ENCODE results near the gene GTF2A1. TPM values are rescaled to one million over a fixed set of nuclear protein-coding genes. Genes with fewer than 3 reads are reported as not detected.

GTF2A1 gene
- total RNA-seq, 1 experiment from 2014 or later: 49.0 TPM

- H3K27me3 Mint-ChIP-seq (ENCODE audit: low read depth): no peaks in the 10 kb centered on the region
- H3K27ac Mint-ChIP-seq: no peak overlapping the region; the same call in 1 of the 2 replicates
- H3K36me3 Mint-ChIP-seq: peaks cover 57% of the 10 kb centered on the region
- CTCF ChIA-PET: no interaction called here
- ATAC-seq: no peak
- H3K4me3 Mint-ChIP-seq: no peak overlapping the region
- H3K4me1 Mint-ChIP-seq: no peaks in the 10 kb centered on the region
- POLR2A ChIA-PET: no interaction called here
- DNase-seq (ENCODE audit: low spot score): no peak
- TF ChIP-seq ZNF425 (CRISPR knock-in tag; conservative IDR thresholded peaks at IDR 0.05): no peak
- no peak for TF ChIP-seq ESRRA (CRISPR knock-in tag; IDR thresholded peaks at IDR 0.05; ENCODE audit: borderline replicate concordance)
- TF ChIP-seq E2F5 (CRISPR knock-in tag; IDR thresholded peaks at IDR 0.05): no peak
- no peak for TF ChIP-seq NR1H2 (CRISPR knock-in tag; IDR thresholded peaks at IDR 0.05)
- no peak for TF ChIP-seq TP53 (CRISPR knock-in tag; IDR thresholded peaks at IDR 0.05)
- no peak for TF ChIP-seq ZNF121 (CRISPR knock-in tag; IDR thresholded peaks at IDR 0.05)
- no peak for TF ChIP-seq RORB (CRISPR knock-in tag; IDR thresholded peaks at IDR 0.05)
- TF ChIP-seq CREM (CRISPR knock-in tag; IDR thresholded peaks at IDR 0.05): no peak
- TF ChIP-seq E2F1 (CRISPR knock-in tag; IDR thresholded peaks at IDR 0.05): no peak
- TF ChIP-seq ZNF671 (CRISPR knock-in tag; IDR thresholded peaks at IDR 0.05): no peak
- no peak for TF ChIP-seq KAT7 (CRISPR knock-in tag; IDR thresholded peaks at IDR 0.05; ENCODE audit: borderline replicate concordance)
- TF ChIP-seq GRHL2 (CRISPR knock-in tag; IDR thresholded peaks at IDR 0.05; ENCODE audit: insufficient replicate concordance, severe bottlenecking): no peak
- TF ChIP-seq ZBTB21 (CRISPR knock-in tag; IDR thresholded peaks at IDR 0.05; ENCODE audit: borderline replicate concordance): no peak
- no peak for TF ChIP-seq HMGA2 (CRISPR knock-in tag; IDR thresholded peaks at IDR 0.05)
- no peaks in the 10 kb centered on the region for H3K9me3 Mint-ChIP-seq
These were observed 28.2 kb downstream of the GTF2A1 start for GRCh38 chr14:81192594-81192993.

GRCh38 chr14:81187832-81188522 is 32.8 kb downstream of the GTF2A1 start:
- Mint-ChIP-seq H3K9me3 (no peaks in the 10 kb centered on the region; the same call in 1 of the 2 replicates), H3K4me3 (no peak overlapping the region), H3K36me3 (peaks cover 45% of the 10 kb centered on the region), H3K27me3 (ENCODE audit: low read depth) (no peaks in the 10 kb centered on the region), H3K4me1 (no peaks in the 10 kb centered on the region), H3K27ac (no peak overlapping the region; the same call in 1 of the 2 replicates)
- CTCF ChIA-PET: interaction anchor here (1.7 kb wide), 1 partner anchor 24 kb away, joined by 5 read pairs; no protein-coding TSS in a partner anchor
- POLR2A ChIA-PET: no interaction called here
- DNase-seq (ENCODE audit: low spot score) (no peak), ATAC-seq (no peak)
- TF ChIP-seq ZBTB21 (CRISPR knock-in tag; IDR thresholded peaks at IDR 0.05; ENCODE audit: borderline replicate concordance) (no peak), EMX1 (CRISPR knock-in tag; IDR thresholded peaks at IDR 0.05) (no peak), CREB1 (CRISPR knock-in tag; IDR thresholded peaks at IDR 0.05) (no peak)

GRCh38 chr14:81179631-81180030 is 41.1 kb downstream of the GTF2A1 start:
- POLR2A ChIA-PET: no interaction called here
- no peak overlapping the region for H3K27ac Mint-ChIP-seq
- DNase-seq (ENCODE audit: low spot score): no peak
- CTCF ChIA-PET: interaction anchor here (1.6 kb wide), 1 partner anchor 16 kb away, joined by 3 read pairs; no protein-coding TSS in a partner anchor
- H3K27me3 Mint-ChIP-seq (ENCODE audit: low read depth): no peaks in the 10 kb centered on the region
- TF ChIP-seq ERG (CRISPR knock-in tag; IDR thresholded peaks at IDR 0.05) (no peak), NFE2L1 (CRISPR knock-in tag; IDR thresholded peaks at IDR 0.05) (no peak), TEAD1 (CRISPR knock-in tag; IDR thresholded peaks at IDR 0.05) (no peak), TCF7 (CRISPR knock-in tag; IDR thresholded peaks at IDR 0.05; ENCODE audit: low read depth) (no peak), SMAD4 (CRISPR knock-in tag; IDR thresholded peaks at IDR 0.05) (no peak), ZNF671 (CRISPR knock-in tag; IDR thresholded peaks at IDR 0.05) (no peak), E2F5 (CRISPR knock-in tag; IDR thresholded peaks at IDR 0.05) (no peak), MAX (CRISPR knock-in tag; IDR thresholded peaks at IDR 0.05) (no peak)
- H3K4me1 Mint-ChIP-seq: no peaks in the 10 kb centered on the region
- ATAC-seq: no peak
- peaks cover 33% of the 10 kb centered on the region for H3K36me3 Mint-ChIP-seq
- H3K9me3 Mint-ChIP-seq: peaks cover 5% of the 10 kb centered on the region
- no peak overlapping the region for H3K4me3 Mint-ChIP-seq
